ENCODE data around the gene VAMP5. TPM values are rescaled to one million over a fixed set of nuclear protein-coding genes. Genes with fewer than 3 reads are reported as not detected.
"Not testable (repeated sequence)": the region's sequence is repeated elsewhere in the genome, so short reads cannot be mapped to it uniquely, and the experiment has no call there.

Gene VAMP5
- total RNA-seq, 1 experiment from 2014 or later: 0.40 TPM

GRCh38 chr2:85615413-85615728, 31.1 kb downstream of the VAMP5 start:
- H3K36me3 ChIP-seq (ENCODE audit: low read depth, low read length): peaks cover 11% of the 10 kb centered on the region
- H3F3A ChIP-seq (ENCODE audit: low read length, unreplicated experiment): no peaks in the 10 kb centered on the region
- H3K27me3 ChIP-seq (ENCODE audit: low read length): no peaks in the 10 kb centered on the region
- no peak overlapping the region for H3K27ac ChIP-seq (ENCODE audit: low read length)
- CTCF ChIA-PET: no interaction called here
- H3K4me2 ChIP-seq (ENCODE audit: low read length): no peak overlapping the region
- no peak for TF ChIP-seq EZH2phosphoT487 (IDR thresholded peaks at IDR 0.05; ENCODE audit: borderline replicate concordance, low read length)
- no peak overlapping the region for H3K4me3 ChIP-seq (ENCODE audit: low read length)
- peaks cover 25% of the 10 kb centered on the region for H3K4me1 ChIP-seq (ENCODE audit: insufficient read depth, low read length)
- no peak overlapping the region for H2AFZ ChIP-seq (ENCODE audit: low read length)
- no peak overlapping the region for H3K9ac ChIP-seq (ENCODE audit: low read length)
- H3K9me2 ChIP-seq (replicated peaks; ENCODE audit: low read length): no peaks in the 10 kb centered on the region
- peaks cover 63% of the 10 kb centered on the region for H3K79me2 ChIP-seq (ENCODE audit: low read length)
- POLR2A ChIA-PET (ENCODE audit: unreplicated experiment): no interaction called here
- no peaks in the 10 kb centered on the region for H3K9me3 ChIP-seq (ENCODE audit: low read length)
- no peak for ATAC-seq
- peaks cover 7% of the 10 kb centered on the region for H4K20me1 ChIP-seq (ENCODE audit: low read length)
- intact Hi-C loops (cut with micrococcal nuclease): no loop called here
- no peak for DNase-seq
- BruUV-seq (replicated peaks): no TSS peak

- H3K9me3 ChIP-seq (ENCODE audit: low read length); H3K27ac ChIP-seq (ENCODE audit: low read length); H4K20me1 ChIP-seq (ENCODE audit: low read length); H3K9me2 ChIP-seq (replicated peaks; ENCODE audit: low read length); H2AFZ ChIP-seq (ENCODE audit: low read length); CTCF ChIA-PET; ATAC-seq; H3K27me3 ChIP-seq (ENCODE audit: low read length); DNase-seq; intact Hi-C loops (cut with micrococcal nuclease); H3F3A ChIP-seq (ENCODE audit: low read length, unreplicated experiment); BruUV-seq (replicated peaks); POLR2A ChIA-PET (ENCODE audit: unreplicated experiment): not testable (repeated sequence)
- Histone ChIP-seq H3K4me2 (ENCODE audit: low read length) (peak overlapping the region; percentile 87), H3K9ac (ENCODE audit: low read length) (peak overlapping the region; percentile 91; the same call in 1 of the 2 replicates), H3K79me2 (ENCODE audit: low read length) (peaks cover 50% of the 10 kb centered on the region), H3K4me3 (ENCODE audit: low read length) (peak overlapping the region; percentile 77), H3K4me1 (ENCODE audit: insufficient read depth, low read length) (peaks cover 19% of the 10 kb centered on the region), H3K36me3 (ENCODE audit: low read depth, low read length) (peaks cover 25% of the 10 kb centered on the region)
Observed at GRCh38 chr2:85617723-85618122, 33.5 kb downstream of the VAMP5 start.

GRCh38 chr2:85619617-85620016, 35.4 kb downstream of the VAMP5 start:
- no TSS peak for BruUV-seq (replicated peaks)
- DNase-seq: no peak
- no peak for ATAC-seq
- Histone ChIP-seq H3K4me1 (ENCODE audit: insufficient read depth, low read length) (peaks cover 19% of the 10 kb centered on the region), H3F3A (ENCODE audit: low read length, unreplicated experiment) (no peaks in the 10 kb centered on the region), H3K4me2 (ENCODE audit: low read length) (no peak overlapping the region), H3K4me3 (ENCODE audit: low read length) (no peak overlapping the region), H3K27me3 (ENCODE audit: low read length) (no peaks in the 10 kb centered on the region), H3K9me2 (replicated peaks; ENCODE audit: low read length) (no peaks in the 10 kb centered on the region), H3K36me3 (ENCODE audit: low read depth, low read length) (peaks cover 42% of the 10 kb centered on the region), H3K79me2 (ENCODE audit: low read length) (peaks cover 57% of the 10 kb centered on the region), H3K27ac (ENCODE audit: low read length) (no peak overlapping the region), H4K20me1 (ENCODE audit: low read length) (peaks cover 7% of the 10 kb centered on the region), H3K9ac (ENCODE audit: low read length) (no peak overlapping the region), H2AFZ (ENCODE audit: low read length) (no peak overlapping the region), H3K9me3 (ENCODE audit: low read length) (no peaks in the 10 kb centered on the region)
- ChIA-PET POLR2A (ENCODE audit: unreplicated experiment) (interaction anchor here (0.7 to 1.2 kb wide), 2 partner anchors 81 to 249 kb away, joined by 3 to 5 read pairs; no protein-coding TSS in a partner anchor), CTCF (interaction anchor here (0.6 kb wide), 1 partner anchor 434 kb away, joined by 6 read pairs; no protein-coding TSS in a partner anchor)
- intact Hi-C loops (cut with micrococcal nuclease): no loop called here
- TF ChIP-seq CTCF (conservative IDR thresholded peaks at IDR 0.05; ENCODE audit: low read depth, low read length): no peak
- no peak for TF ChIP-seq EZH2 (IDR thresholded peaks at IDR 0.05; ENCODE audit: low read length, unreplicated experiment)
- TF ChIP-seq EZH2phosphoT487 (IDR thresholded peaks at IDR 0.05; ENCODE audit: borderline replicate concordance, low read length): no peak

GRCh38 chr2:85621338-85621737, 37.1 kb downstream of the VAMP5 start:
- intact Hi-C loops (cut with micrococcal nuclease): no loop called here
- BruUV-seq (replicated peaks): no TSS peak
- H3K36me3 ChIP-seq (ENCODE audit: low read depth, low read length): peaks cover 57% of the 10 kb centered on the region

More at GRCh38 chr2:85621338-85621737, 37.1 kb downstream of the VAMP5 start:
- ChIA-PET POLR2A (ENCODE audit: unreplicated experiment) (no interaction called here), CTCF (no interaction called here)
- Histone ChIP-seq H3K9me3 (ENCODE audit: low read length) (no peaks in the 10 kb centered on the region), H3K79me2 (ENCODE audit: low read length) (peaks cover 53% of the 10 kb centered on the region), H3K27ac (ENCODE audit: low read length) (no peak overlapping the region), H4K20me1 (ENCODE audit: low read length) (peaks cover 7% of the 10 kb centered on the region), H3K4me1 (ENCODE audit: insufficient read depth, low read length) (peaks cover 19% of the 10 kb centered on the region), H3K9me2 (replicated peaks; ENCODE audit: low read length) (no peaks in the 10 kb centered on the region), H2AFZ (ENCODE audit: low read length) (no peak overlapping the region), H3K4me2 (ENCODE audit: low read length) (no peak overlapping the region), H3K27me3 (ENCODE audit: low read length) (no peaks in the 10 kb centered on the region), H3F3A (ENCODE audit: low read length, unreplicated experiment) (no peaks in the 10 kb centered on the region), H3K9ac (ENCODE audit: low read length) (no peak overlapping the region), H3K4me3 (ENCODE audit: low read length) (no peak overlapping the region)
- ATAC-seq (no peak), DNase-seq (no peak)
- TF ChIP-seq EZH2 (IDR thresholded peaks at IDR 0.05; ENCODE audit: low read length, unreplicated experiment) (no peak), CTCF (conservative IDR thresholded peaks at IDR 0.05; ENCODE audit: low read depth, low read length) (no peak), EZH2phosphoT487 (IDR thresholded peaks at IDR 0.05; ENCODE audit: borderline replicate concordance, low read length) (no peak)
